Tongue (tissue), 2 donors: ENCODE measurements around the gene MEF2D. TPM values are rescaled to one million over a fixed set of nuclear protein-coding genes. Genes with fewer than 3 reads are reported as not detected.

ENCODE experiments used
- DNase-seq: peaks from one replicate; pipeline ENCODE4 v3.0.0-alpha.2; 2015
- total RNA-seq: library from RNA; depleted of rRNA; stranded (reverse); fragments of >200 nt; gene quantifications from one replicate; pipeline ENCODE4 v1.2.3, GENCODE V29; 2014

MEF2D gene
- total RNA-seq, 1 donor from 2014 or later, result 23.6 TPM

GRCh38 chr1:156488566-156489165 is 11.9 kb downstream of the MEF2D start:
- no peak for DNase-seq

- DNase-seq, result no peak
Observed at GRCh38 chr1:156487862-156488261, 12.7 kb downstream of the MEF2D start.

GRCh38 chr1:156486421-156487344 is 13.9 kb downstream of the MEF2D start:
- no peak for DNase-seq

GRCh38 chr1:156485984-156486383 is 14.6 kb downstream of the MEF2D start:
- DNase-seq, result no peak

GRCh38 chr1:156484480-156485058 is 16.0 kb downstream of the MEF2D start:
- no peak for DNase-seq

- DNase-seq, result no peak
Observed at GRCh38 chr1:156483397-156483796, 17.2 kb downstream of the MEF2D start.

- DNase-seq, result no peak
Observed at GRCh38 chr1:156482276-156482675, 18.3 kb downstream of the MEF2D start.

GRCh38 chr1:156481527-156481926 is 19.0 kb downstream of the MEF2D start:
- no peak for DNase-seq

GRCh38 chr1:156480411-156481192 is 20.0 kb downstream of the MEF2D start:
- DNase-seq, result peak; percentile 76

- no peak for DNase-seq
Observed at GRCh38 chr1:156480016-156480370, 20.6 kb downstream of the MEF2D start.

- DNase-seq, result no peak
Observed at GRCh38 chr1:156479093-156480015, 21.2 kb downstream of the MEF2D start.

- no peak for DNase-seq
Observed at GRCh38 chr1:156478250-156478627, 22.3 kb downstream of the MEF2D start.

GRCh38 chr1:156477526-156478249 is 22.9 kb downstream of the MEF2D start:
- no peak for DNase-seq

- no peak for DNase-seq
Observed at GRCh38 chr1:156476501-156477298, 23.9 kb downstream of the MEF2D start.

GRCh38 chr1:156475568-156476500 is 24.7 kb downstream of the MEF2D start:
- peak; percentile 59 for DNase-seq

- no peak for DNase-seq
Observed at GRCh38 chr1:156474966-156475365, 25.6 kb downstream of the MEF2D start.

- no peak for DNase-seq
Observed at GRCh38 chr1:156471496-156472490, 28.8 kb downstream of the MEF2D start.
